HG03196 (cell line): ENCODE data around the gene CACHD1.

Experiments
- ATAC-seq: cut with Tn5 transposase; IDR thresholded peaks from one replicate; pipeline ENCODE4 v1.9.1; 2021; ENCODE audit not compliant: unreplicated experiment

The CACHD1 gene

GRCh38 chr1:64519901-64520300, 50.0 kb downstream of the CACHD1 start:
- ATAC-seq = no peak

- ATAC-seq = no peak
Observed at GRCh38 chr1:64522740-64523139, 52.8 kb downstream of the CACHD1 start.

DNA sequence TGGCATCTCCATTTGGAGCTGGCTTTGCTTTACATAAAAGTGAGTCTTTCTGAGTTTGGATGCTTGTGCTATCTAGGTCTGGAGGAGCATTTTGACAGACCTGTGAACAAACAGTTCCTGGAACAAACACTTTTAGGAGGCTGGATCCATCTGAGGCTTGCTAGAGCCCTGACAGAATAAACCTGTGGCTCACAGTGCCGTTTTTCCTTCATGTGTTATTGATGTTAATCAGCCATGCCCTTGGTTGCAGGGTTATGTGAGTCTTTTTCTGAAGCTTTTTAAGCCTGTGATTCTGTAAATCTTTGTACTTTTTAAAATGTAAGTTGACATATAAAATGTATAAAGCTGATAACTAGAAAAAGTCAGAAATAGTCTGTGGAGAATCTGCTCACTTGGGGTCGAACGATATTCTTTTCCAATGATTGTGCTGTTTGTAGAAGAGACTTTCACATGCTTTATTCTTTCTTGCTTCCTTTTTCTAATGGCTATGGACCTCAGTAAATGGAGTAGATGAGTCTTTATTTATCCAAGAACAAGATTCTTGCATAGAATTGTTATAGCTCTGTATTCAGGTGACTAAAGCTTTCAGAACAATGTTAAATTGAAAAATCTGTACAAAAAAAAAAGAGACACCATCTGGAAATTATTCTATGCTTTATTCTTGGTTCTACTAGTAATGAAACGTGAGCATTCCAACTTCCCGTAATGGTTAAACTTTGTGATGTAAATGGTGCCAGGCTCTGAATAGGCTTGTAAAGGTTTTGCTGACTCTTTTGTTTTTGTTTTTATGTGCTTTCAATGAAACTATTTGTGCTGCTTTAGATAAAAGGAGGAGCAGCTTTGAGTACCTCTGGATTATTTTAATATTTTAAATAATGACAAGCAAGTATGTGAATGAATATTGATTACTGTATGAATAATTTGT, 53.7 kb downstream of the CACHD1 start:
- ATAC-seq = no peak

DNA sequence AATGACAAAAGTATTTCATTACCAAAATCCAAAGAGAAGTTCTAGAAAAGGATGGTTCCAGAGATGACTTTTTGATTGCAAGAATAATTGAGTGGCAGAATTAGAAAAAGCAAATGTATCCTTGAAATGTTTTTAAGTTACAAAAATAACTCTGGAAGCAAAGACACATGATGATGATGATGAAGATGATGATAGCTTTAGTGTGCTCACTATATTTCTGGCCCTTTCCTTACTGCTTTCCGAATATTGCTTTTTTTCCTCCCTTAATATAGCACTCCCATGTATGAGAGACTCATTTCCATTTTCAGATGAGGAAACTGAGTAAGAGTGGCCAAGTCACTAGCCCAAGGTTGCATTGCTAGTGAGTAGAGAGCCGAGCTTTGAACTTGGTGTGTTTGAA, 54.7 kb downstream of the CACHD1 start:
- no peak for ATAC-seq

DNA sequence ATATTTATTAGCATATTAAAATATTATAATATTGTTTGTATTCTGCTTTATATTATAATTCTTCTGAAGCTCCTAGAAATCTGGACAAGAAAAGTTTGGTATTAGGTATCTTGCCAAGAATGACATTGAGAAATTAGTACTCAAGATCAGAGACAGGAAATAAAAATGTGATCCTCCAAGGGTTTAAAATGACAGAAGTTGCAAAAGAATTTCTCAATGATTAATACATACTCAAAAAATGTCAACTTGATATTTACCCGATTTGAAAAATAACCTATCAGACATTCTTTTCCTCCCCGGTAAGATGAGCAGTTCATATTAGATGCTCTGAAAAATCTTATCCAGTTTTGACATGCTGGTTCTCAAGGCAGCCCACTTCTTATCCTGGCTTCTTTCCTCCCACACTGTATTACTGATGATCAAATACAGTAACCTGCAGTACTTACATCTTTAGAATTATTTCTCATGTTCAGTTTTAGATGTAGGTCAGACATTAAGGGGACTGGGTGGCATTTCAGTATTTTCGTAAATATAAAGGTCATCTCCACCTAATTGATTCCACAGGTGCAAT, 55.3 kb downstream of the CACHD1 start:
- no peak for ATAC-seq

DNA sequence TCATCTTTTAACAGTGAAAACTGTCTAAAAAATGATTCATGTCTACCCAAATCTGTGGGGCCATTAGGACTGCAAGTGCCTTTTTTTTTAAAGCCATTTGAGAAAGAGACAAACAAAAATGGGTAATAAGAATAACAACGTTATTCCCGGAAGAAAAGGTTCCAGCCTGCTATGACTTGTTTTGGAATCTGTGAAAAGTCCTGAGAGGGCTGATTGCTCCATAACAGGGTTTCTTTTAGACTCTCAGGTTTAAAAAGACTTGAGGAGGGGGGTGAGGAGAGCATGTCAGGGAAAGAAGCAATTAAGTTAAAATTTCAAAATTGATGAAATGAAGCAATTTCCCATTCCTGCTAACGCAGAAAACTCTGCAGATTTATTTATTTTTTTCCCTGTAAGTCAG, 56.4 kb downstream of the CACHD1 start:
- no peak for ATAC-seq

DNA sequence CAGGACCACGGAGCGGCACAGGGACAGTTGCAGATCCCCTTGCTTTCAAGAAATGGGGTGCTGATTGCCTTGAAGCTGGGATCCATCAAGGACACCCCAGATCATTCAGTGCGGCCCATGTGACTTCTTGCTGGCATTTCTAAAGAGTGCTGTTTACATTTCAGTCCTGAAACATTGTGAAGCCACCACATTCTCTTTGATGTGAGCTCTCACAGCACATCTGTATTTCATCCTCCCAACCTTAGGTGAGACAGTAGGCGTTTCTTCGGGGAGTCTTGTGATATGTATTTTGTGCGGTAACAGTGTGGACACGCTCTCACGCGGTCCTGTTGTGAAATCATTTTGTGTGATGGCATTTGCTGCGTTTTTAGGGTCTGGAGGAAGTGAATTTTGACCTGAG, 57.2 kb downstream of the CACHD1 start:
- ATAC-seq = no peak

DNA sequence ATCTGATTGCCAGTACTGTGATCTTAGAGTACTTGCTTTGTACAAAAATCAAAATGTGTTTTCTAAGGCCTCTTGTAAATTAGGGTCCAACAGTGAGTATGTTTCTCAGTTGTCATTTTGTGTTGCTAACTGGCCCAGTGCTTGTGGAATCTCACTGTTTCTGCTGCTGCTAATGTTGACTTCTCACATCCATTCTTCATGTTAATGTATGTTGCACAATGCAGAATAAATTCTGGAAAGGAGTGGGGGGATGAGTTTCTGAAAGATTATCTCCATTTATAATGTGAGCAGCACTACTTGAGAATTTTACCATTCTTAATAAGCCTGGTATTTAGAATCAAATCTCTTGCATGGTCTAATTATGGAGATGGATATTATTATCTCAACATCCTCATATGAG, 57.9 kb downstream of the CACHD1 start:
- no peak for ATAC-seq

GRCh38 chr1:64530969-64531692, 61.2 kb downstream of the CACHD1 start:
- no peak for ATAC-seq

- no peak for ATAC-seq
Observed at GRCh38 chr1:64532646-64533045, 62.7 kb downstream of the CACHD1 start.

- no peak for ATAC-seq
Observed at GRCh38 chr1:64535938-64536835, 66.3 kb downstream of the CACHD1 start.

- ATAC-seq = no peak
Observed at GRCh38 chr1:64536836-64537490, 67.0 kb downstream of the CACHD1 start.

DNA sequence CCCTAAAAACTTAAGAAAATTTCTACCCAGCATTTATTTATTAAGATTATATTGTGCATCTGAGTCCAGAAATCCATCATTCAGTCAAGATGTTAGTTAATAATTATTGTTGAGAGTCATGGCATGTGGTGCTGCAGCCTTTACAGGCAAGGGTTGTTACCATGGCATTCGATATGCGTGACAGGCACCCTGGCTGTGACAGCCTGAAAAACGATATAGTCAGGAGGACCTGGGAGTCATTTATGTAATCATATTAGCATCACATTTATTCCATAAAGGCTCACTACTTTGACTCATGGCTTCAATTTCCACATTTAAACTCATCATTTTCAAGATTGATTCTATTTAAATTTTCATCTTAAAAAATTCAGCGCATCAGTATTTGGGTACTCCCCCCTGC, 68.0 kb downstream of the CACHD1 start:
- ATAC-seq = no peak

GRCh38 chr1:64538389-64538788, 68.5 kb downstream of the CACHD1 start:
- no peak for ATAC-seq

GRCh38 chr1:64539289-64539688, 69.4 kb downstream of the CACHD1 start:
- no peak for ATAC-seq

- no peak for ATAC-seq
Observed at GRCh38 chr1:64539781-64540218, 69.9 kb downstream of the CACHD1 start.

GRCh38 chr1:64540265-64540791, 70.4 kb downstream of the CACHD1 start:
- ATAC-seq = no peak

GRCh38 chr1:64542118-64542517, 72.2 kb downstream of the CACHD1 start:
- ATAC-seq = no peak

DNA sequence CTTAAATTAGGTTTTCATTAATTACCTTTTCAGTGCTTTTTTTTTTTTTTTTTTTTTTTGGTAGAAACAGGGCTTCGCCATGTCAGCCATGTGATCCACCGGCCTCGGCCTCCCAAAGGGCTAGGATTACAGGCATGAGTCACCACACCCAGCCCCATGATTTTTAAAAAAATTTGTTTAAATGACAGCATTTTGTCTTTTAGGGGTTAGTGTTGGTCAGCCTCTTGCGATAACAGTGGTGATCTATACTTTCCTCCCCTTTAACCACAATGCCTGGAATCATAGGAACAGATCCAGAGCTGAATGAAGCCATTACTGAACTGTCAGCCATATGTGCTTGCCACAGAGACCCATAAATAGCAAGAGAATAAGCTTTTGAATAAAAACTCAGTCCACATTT, 73.9 kb downstream of the CACHD1 start:
- ATAC-seq = no peak
